GM19043 (cell line): ENCODE results near the gene PARP3.

Experiments
- ATAC-seq: cut with Tn5 transposase; IDR thresholded peaks from one replicate; pipeline ENCODE4 v1.9.1; 2021; ENCODE audit warnings: low read depth; ENCODE audit not compliant: unreplicated experiment

PARP3 gene

GRCh38 chr3:51947215-51947900 lies 5.2 kb downstream of the PARP3 start:
- no peak for ATAC-seq

GRCh38 chr3:51948016-51948580 lies 5.9 kb downstream of the PARP3 start:
- no peak for ATAC-seq

GRCh38 chr3:51949121-51949520 lies 7.0 kb downstream of the PARP3 start:
- no peak for ATAC-seq

- ATAC-seq = no peak
Observed at GRCh38 chr3:51950899-51951298, 8.7 kb downstream of the PARP3 start.

GRCh38 chr3:51953445-51953844 lies 11.3 kb downstream of the PARP3 start:
- no peak for ATAC-seq

GRCh38 chr3:51954105-51954504 lies 11.9 kb downstream of the PARP3 start:
- ATAC-seq = no peak

GRCh38 chr3:51954713-51955112 lies 12.6 kb downstream of the PARP3 start:
- ATAC-seq = no peak

- ATAC-seq = no peak
Observed at GRCh38 chr3:51955175-51955892, 13.2 kb downstream of the PARP3 start, which contains the start of gene GPR62. Gene GPR62, plus strand, starts transcription at chr3:51955381. Its CDS starts 272 bp downstream, at chr3:51955653.

GRCh38 chr3:51955893-51956770 lies 14.0 kb downstream of the PARP3 start:
- peak; percentile 52 for ATAC-seq

GRCh38 chr3:51957520-51958205 lies 15.5 kb downstream of the PARP3 start:
- ATAC-seq = no peak

- no peak for ATAC-seq
Observed at GRCh38 chr3:51958603-51959521, 16.7 kb downstream of the PARP3 start.

- no peak for ATAC-seq
Observed at GRCh38 chr3:51959651-51960050, 17.5 kb downstream of the PARP3 start.

- no peak for ATAC-seq
Observed at GRCh38 chr3:51960386-51960785, 18.2 kb downstream of the PARP3 start.

GRCh38 chr3:51961011-51961410 lies 18.8 kb downstream of the PARP3 start:
- ATAC-seq = no peak

- ATAC-seq = no peak
Observed at GRCh38 chr3:51961602-51962569, 19.7 kb downstream of the PARP3 start.

GRCh38 chr3:51962854-51963530 lies 20.8 kb downstream of the PARP3 start:
- no peak for ATAC-seq

GRCh38 chr3:51963951-51964451 lies 21.8 kb downstream of the PARP3 start:
- no peak for ATAC-seq
